ENCODE measurements around the gene SLC4A4.
A peak's percentile ranks its signal among the peaks of the same experiment; 100 is the strongest.

The SLC4A4 gene

GRCh38 chr4:71356924-71357663 lies 18.3 kb downstream of the SLC4A4 start:
- DNase-seq (ENCODE audit: insufficient read length, low spot score) = no peak
- FAIRE-seq = no peak

GRCh38 chr4:71360844-71361243 lies 22.0 kb downstream of the SLC4A4 start:
- FAIRE-seq (no peak), DNase-seq (ENCODE audit: insufficient read length, low spot score) (no peak)

GRCh38 chr4:71361476-71361875 lies 22.7 kb downstream of the SLC4A4 start:
- DNase-seq (ENCODE audit: insufficient read length, low spot score) = no peak
- no peak for FAIRE-seq

- no peak for DNase-seq (ENCODE audit: insufficient read length, low spot score)
- no peak for FAIRE-seq
Measured at GRCh38 chr4:71366766-71367165, 27.9 kb downstream of the SLC4A4 start.

GRCh38 chr4:71367546-71367945 lies 28.7 kb downstream of the SLC4A4 start:
- no peak for FAIRE-seq

GRCh38 chr4:71368906-71369305 lies 30.1 kb downstream of the SLC4A4 start:
- DNase-seq (ENCODE audit: insufficient read length, low spot score) (no peak), FAIRE-seq (no peak)

More at GRCh38 chr4:71367546-71367945, 28.7 kb downstream of the SLC4A4 start:
- no peak for DNase-seq (ENCODE audit: insufficient read length, low spot score)

- FAIRE-seq (no peak), DNase-seq (ENCODE audit: insufficient read length, low spot score) (no peak)
Measured at GRCh38 chr4:71369536-71369935, 30.7 kb downstream of the SLC4A4 start.

GRCh38 chr4:71375494-71375893 lies 36.7 kb downstream of the SLC4A4 start:
- FAIRE-seq (no peak), DNase-seq (ENCODE audit: insufficient read length, low spot score) (no peak)

- FAIRE-seq = no peak
Measured at GRCh38 chr4:71377561-71377960, 38.7 kb downstream of the SLC4A4 start.

GRCh38 chr4:71379126-71379525 lies 40.3 kb downstream of the SLC4A4 start:
- FAIRE-seq (no peak), DNase-seq (ENCODE audit: insufficient read length, low spot score) (no peak)

More at GRCh38 chr4:71377561-71377960, 38.7 kb downstream of the SLC4A4 start:
- DNase-seq (ENCODE audit: insufficient read length, low spot score) = peak; percentile 9

- DNase-seq (ENCODE audit: insufficient read length, low spot score) = no peak
- no peak for FAIRE-seq
Measured at GRCh38 chr4:71380788-71381187, 42.0 kb downstream of the SLC4A4 start.

- FAIRE-seq = no peak
- DNase-seq (ENCODE audit: insufficient read length, low spot score) = no peak
Measured at GRCh38 chr4:71382125-71382899, 43.5 kb downstream of the SLC4A4 start.

GRCh38 chr4:71382900-71383560 lies 44.2 kb downstream of the SLC4A4 start:
- DNase-seq (ENCODE audit: insufficient read length, low spot score) (no peak), FAIRE-seq (no peak)

GRCh38 chr4:71383984-71384383 lies 45.2 kb downstream of the SLC4A4 start:
- FAIRE-seq (no peak), DNase-seq (ENCODE audit: insufficient read length, low spot score) (no peak)

- no peak for DNase-seq (ENCODE audit: insufficient read length, low spot score)
- FAIRE-seq = no peak
Measured at GRCh38 chr4:71389149-71389827, 50.5 kb downstream of the SLC4A4 start.

GRCh38 chr4:71392109-71392508 lies 53.3 kb downstream of the SLC4A4 start:
- FAIRE-seq = no peak
- no peak for DNase-seq (ENCODE audit: insufficient read length, low spot score)

- DNase-seq (ENCODE audit: insufficient read length, low spot score) = no peak
- FAIRE-seq = no peak
Measured at GRCh38 chr4:71396382-71396781, 57.6 kb downstream of the SLC4A4 start.

- DNase-seq (ENCODE audit: insufficient read length, low spot score) (no peak), FAIRE-seq (no peak)
Measured at GRCh38 chr4:71400810-71401209, 62.0 kb downstream of the SLC4A4 start.

- FAIRE-seq (no peak), DNase-seq (ENCODE audit: insufficient read length, low spot score) (no peak)
Measured at GRCh38 chr4:71402616-71403015, 63.8 kb downstream of the SLC4A4 start.

GRCh38 chr4:71404049-71404448 lies 65.2 kb downstream of the SLC4A4 start:
- FAIRE-seq (no peak), DNase-seq (ENCODE audit: insufficient read length, low spot score) (no peak)

GRCh38 chr4:71405791-71406190 lies 67.0 kb downstream of the SLC4A4 start:
- FAIRE-seq (no peak), DNase-seq (ENCODE audit: insufficient read length, low spot score) (no peak)
